ENCODE data around the gene SRRT. TPM values are rescaled to one million over a fixed set of nuclear protein-coding genes. Genes with fewer than 3 reads are reported as not detected.
A peak's percentile ranks its signal among the peaks of the same experiment; 100 is the strongest.
"Not testable (repeated sequence)": the region's sequence is repeated elsewhere in the genome, so short reads cannot be mapped to it uniquely, and the experiment has no call there.

The SRRT gene
- total and polyA plus RNA-seq, 2 donors (not counting 1 experiment from before 2014, with no cell fraction given) = 32.0 to 33.7 TPM

DNA sequence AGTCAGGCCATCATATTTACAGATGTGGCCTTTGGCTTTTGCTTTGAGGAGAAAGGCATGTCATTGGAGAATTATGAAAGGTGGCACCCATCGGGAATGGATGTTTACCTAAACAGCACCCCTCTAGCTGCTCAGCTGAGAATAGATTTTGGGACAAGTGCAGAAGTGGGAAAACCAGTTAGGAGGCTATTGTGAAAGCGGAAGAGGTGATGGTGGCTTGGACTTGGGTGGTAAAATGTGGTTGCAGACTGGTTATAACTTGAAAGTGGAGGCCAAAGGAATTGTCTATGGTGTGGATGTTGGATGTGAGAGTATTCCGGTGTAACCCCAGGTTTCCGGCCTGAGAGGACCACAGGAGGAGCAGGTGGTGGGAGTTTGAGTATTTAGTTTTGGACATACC, 27.5 kb upstream of the SRRT start:
- H3K4me2 ChIP-seq (ENCODE audit: extremely low read depth, insufficient read depth, low read length) = no peak overlapping the region
- H3K79me2 ChIP-seq (ENCODE audit: control insufficient read depth, insufficient read depth, low read length) = no peaks in the 10 kb centered on the region
- no peak overlapping the region for H3K27ac ChIP-seq (ENCODE audit: insufficient read depth, low read length)
- no peaks in the 10 kb centered on the region for H3K36me3 ChIP-seq (ENCODE audit: control insufficient read depth, insufficient read depth, low read length)
- no peak overlapping the region for H2AFZ ChIP-seq (ENCODE audit: low read length)
- peaks cover 4% of the 10 kb centered on the region for H3K4me1 ChIP-seq (ENCODE audit: control insufficient read depth, extremely low read depth, insufficient read depth, low read length)
- DNase-seq (ENCODE audit: low read depth in 2 of 2) = no peak
- H4K20me1 ChIP-seq (ENCODE audit: control insufficient read depth, extremely low read depth, insufficient read depth, low read length) = no peaks in the 10 kb centered on the region
- no peak overlapping the region for H3K9ac ChIP-seq (ENCODE audit: insufficient read depth, low read length)
- no peaks in the 10 kb centered on the region for H3K27me3 ChIP-seq (ENCODE audit: control insufficient read depth, insufficient read depth, low read length)
- no peak overlapping the region for H3K4me3 ChIP-seq (replicated peaks in 1 of 4; ENCODE audit: control extremely low read depth in 1 of 4, insufficient read depth in 1 of 4, low read depth in 3 of 4, low read length in 4 of 4)
- TF ChIP-seq EZH2 (IDR thresholded peaks at IDR 0.05; ENCODE audit: low read length, missing control alignments) = no peak
- TF ChIP-seq, protein P1, sequence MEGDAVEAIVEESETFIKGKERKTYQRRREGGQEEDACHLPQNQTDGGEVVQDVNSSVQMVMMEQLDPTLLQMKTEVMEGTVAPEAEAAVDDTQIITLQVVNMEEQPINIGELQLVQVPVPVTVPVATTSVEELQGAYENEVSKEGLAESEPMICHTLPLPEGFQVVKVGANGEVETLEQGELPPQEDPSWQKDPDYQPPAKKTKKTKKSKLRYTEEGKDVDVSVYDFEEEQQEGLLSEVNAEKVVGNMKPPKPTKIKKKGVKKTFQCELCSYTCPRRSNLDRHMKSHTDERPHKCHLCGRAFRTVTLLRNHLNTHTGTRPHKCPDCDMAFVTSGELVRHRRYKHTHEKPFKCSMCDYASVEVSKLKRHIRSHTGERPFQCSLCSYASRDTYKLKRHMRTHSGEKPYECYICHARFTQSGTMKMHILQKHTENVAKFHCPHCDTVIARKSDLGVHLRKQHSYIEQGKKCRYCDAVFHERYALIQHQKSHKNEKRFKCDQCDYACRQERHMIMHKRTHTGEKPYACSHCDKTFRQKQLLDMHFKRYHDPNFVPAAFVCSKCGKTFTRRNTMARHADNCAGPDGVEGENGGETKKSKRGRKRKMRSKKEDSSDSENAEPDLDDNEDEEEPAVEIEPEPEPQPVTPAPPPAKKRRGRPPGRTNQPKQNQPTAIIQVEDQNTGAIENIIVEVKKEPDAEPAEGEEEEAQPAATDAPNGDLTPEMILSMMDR (conservative IDR thresholded peaks at IDR 0.05 in 1 of 2, IDR thresholded peaks at IDR 0.05 in 1 of 2; ENCODE audit: low read depth in 1 of 2, low read length in 2 of 2) = no peak
- no peaks in the 10 kb centered on the region for H3K9me3 ChIP-seq (ENCODE audit: control insufficient read depth, insufficient read depth, low read depth, low read length)

DNA sequence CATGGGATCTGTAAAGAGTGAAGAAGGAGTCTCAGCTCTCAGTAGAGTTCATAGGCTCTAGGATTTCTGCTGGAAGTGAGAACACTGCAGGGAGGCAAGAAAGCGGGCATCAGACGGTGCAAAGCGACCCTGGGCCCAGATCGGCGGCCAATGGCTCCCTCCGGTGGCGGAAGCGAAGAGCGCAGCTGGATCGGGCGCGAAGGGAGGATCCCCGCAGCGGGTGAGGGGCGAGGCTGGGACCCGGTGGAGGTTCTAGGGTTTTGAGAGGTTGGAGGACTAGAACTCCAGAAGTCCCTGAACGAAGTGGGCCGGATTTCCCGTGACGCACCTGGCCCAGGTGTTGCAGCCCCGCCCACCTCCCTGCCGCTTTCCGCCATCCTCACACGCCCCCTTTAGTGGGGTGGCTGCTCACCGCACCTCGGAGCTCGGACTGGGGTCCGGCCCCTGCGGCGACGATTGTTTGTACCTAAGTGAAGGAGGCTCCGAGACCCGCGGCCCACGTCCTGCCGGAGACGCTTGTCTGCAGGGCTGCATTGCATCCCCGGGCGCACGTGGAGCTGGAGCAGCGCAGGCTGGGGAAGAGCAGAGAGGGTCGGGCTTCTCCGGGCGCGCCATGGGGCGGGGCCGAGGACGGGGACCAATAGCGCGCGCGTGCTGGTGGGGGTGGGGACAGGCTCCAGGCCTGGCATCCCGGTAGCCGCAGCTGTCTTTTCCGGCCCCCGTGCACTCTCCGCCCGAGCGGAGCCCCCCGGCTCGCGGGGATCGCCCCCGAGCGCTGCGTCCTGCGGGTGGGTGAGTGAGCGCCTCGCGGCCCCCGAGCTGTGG, 22.6 kb upstream of the SRRT start, which contains the start of gene SLC12A9:
SLC12A9 (plus strand) TSS at position 666 of the 825 bp plus-strand sequence. CDS start 1,485 bp downstream, outside the sequence.
- no peak for TF ChIP-seq EZH2 (IDR thresholded peaks at IDR 0.05; ENCODE audit: low read length, missing control alignments)
- TF ChIP-seq, protein P1 (conservative IDR thresholded peaks at IDR 0.05 in 1 of 2, IDR thresholded peaks at IDR 0.05 in 1 of 2; ENCODE audit: low read depth in 1 of 2, low read length in 2 of 2) = peak; percentile 83 to 91
- Histone ChIP-seq H3K79me2 (ENCODE audit: control insufficient read depth, insufficient read depth, low read length) (peaks cover 2% of the 10 kb centered on the region), H3K27me3 (ENCODE audit: control insufficient read depth, insufficient read depth, low read length) (no peaks in the 10 kb centered on the region), H3K9ac (ENCODE audit: insufficient read depth, low read length) (peak within 1 kb of the TSS; percentile 46), H2AFZ (ENCODE audit: low read length) (peak within 1 kb of the TSS; percentile 78), H3K4me2 (ENCODE audit: extremely low read depth, insufficient read depth, low read length) (peak within 1 kb of the TSS; percentile 92), H4K20me1 (ENCODE audit: control insufficient read depth, extremely low read depth, insufficient read depth, low read length) (no peaks in the 10 kb centered on the region), H3K4me3 (replicated peaks in 1 of 4; ENCODE audit: control extremely low read depth in 1 of 4, insufficient read depth in 1 of 4, low read depth in 3 of 4, low read length in 4 of 4) (peak within 1 kb of the TSS; percentile 49 to 83 (median 54)), H3K4me1 (ENCODE audit: control insufficient read depth, extremely low read depth, insufficient read depth, low read length) (peaks cover 4% of the 10 kb centered on the region), H3K9me3 (ENCODE audit: control insufficient read depth, insufficient read depth, low read depth, low read length) (no peaks in the 10 kb centered on the region), H3K36me3 (ENCODE audit: control insufficient read depth, insufficient read depth, low read length) (peaks cover 5% of the 10 kb centered on the region), H3K27ac (ENCODE audit: insufficient read depth, low read length) (no peak within 1 kb of the TSS)
- peak; percentile 86 to 88 for DNase-seq (ENCODE audit: low read depth in 2 of 2)

DNA sequence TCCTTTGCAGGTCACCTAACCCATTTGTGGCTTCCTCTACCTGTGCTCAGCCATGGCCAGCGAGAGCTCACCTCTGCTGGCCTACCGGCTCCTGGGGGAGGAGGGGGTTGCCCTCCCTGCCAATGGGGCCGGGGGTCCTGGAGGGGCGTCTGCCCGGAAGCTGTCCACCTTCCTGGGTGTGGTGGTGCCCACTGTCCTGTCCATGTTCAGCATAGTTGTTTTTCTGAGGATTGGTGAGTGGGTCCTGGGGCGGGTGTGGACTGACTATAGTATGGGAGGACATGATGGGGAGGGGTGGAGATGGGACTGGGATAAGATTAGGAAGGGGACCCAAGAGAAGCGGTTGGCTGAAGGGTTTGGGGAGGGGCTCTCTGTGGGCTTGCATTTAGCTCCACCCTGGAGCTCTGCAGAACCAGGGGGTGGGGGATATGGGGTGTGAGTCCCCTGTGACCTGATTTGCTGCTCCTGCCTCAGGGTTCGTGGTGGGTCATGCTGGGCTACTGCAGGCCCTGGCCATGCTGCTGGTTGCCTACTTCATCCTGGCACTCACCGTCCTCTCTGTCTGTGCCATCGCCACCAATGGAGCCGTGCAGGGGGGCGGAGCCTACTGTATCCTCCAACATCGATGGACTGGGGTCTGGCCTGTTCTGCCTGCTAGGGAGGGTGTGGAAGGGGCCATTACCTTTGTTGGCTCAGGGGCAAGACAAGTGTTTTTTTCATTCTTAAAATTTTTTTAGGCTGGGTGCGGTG, 20.6 kb upstream of the SRRT start:
- Histone ChIP-seq H3K4me1 (ENCODE audit: control insufficient read depth, extremely low read depth, insufficient read depth, low read length) (peaks cover 4% of the 10 kb centered on the region), H4K20me1 (ENCODE audit: control insufficient read depth, extremely low read depth, insufficient read depth, low read length) (no peaks in the 10 kb centered on the region), H3K4me3 (replicated peaks in 1 of 4; ENCODE audit: control extremely low read depth in 1 of 4, insufficient read depth in 1 of 4, low read depth in 3 of 4, low read length in 4 of 4) (no peak overlapping the region), H3K36me3 (ENCODE audit: control insufficient read depth, insufficient read depth, low read length) (peaks cover 5% of the 10 kb centered on the region), H3K79me2 (ENCODE audit: control insufficient read depth, insufficient read depth, low read length) (peaks cover 2% of the 10 kb centered on the region), H3K9ac (ENCODE audit: insufficient read depth, low read length) (no peak overlapping the region), H3K9me3 (ENCODE audit: control insufficient read depth, insufficient read depth, low read depth, low read length) (no peaks in the 10 kb centered on the region), H3K27me3 (ENCODE audit: control insufficient read depth, insufficient read depth, low read length) (no peaks in the 10 kb centered on the region), H3K27ac (ENCODE audit: insufficient read depth, low read length) (no peak overlapping the region), H2AFZ (ENCODE audit: low read length) (no peak overlapping the region), H3K4me2 (ENCODE audit: extremely low read depth, insufficient read depth, low read length) (no peak overlapping the region)
- TF ChIP-seq EZH2 (IDR thresholded peaks at IDR 0.05; ENCODE audit: low read length, missing control alignments) = no peak
- TF ChIP-seq, protein P1 (conservative IDR thresholded peaks at IDR 0.05 in 1 of 2, IDR thresholded peaks at IDR 0.05 in 1 of 2; ENCODE audit: low read depth in 1 of 2, low read length in 2 of 2) = no peak
- DNase-seq (ENCODE audit: low read depth in 2 of 2) = no peak

DNA sequence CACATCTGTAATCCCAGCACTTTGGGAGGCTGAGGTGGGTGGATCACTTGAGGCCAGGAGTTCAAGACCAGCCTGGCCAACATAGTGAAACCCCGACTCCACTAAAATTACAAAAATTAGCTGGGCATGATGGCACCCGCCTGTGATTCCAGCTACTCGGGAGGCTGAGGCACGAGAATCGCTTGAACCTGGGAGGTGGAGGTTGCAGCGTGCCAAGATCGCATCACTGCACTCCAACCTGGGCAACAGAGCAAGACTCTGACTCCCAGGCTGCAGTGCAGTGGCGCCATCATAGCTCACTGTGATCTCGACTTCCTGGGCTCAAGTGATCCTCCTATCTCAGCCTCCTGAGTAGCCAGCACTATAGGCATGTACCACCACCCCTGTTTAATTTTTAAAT, 20.0 kb upstream of the SRRT start:
- DNase-seq (ENCODE audit: low read depth in 2 of 2); H3K9me3 ChIP-seq (ENCODE audit: control insufficient read depth, insufficient read depth, low read depth, low read length); H3K36me3 ChIP-seq (ENCODE audit: control insufficient read depth, insufficient read depth, low read length); H3K4me2 ChIP-seq (ENCODE audit: extremely low read depth, insufficient read depth, low read length); H3K27me3 ChIP-seq (ENCODE audit: control insufficient read depth, insufficient read depth, low read length); H3K4me1 ChIP-seq (ENCODE audit: control insufficient read depth, extremely low read depth, insufficient read depth, low read length); H3K4me3 ChIP-seq (replicated peaks in 1 of 4; ENCODE audit: control extremely low read depth in 1 of 4, insufficient read depth in 1 of 4, low read depth in 3 of 4, low read length in 4 of 4); H3K27ac ChIP-seq (ENCODE audit: insufficient read depth, low read length); H4K20me1 ChIP-seq (ENCODE audit: control insufficient read depth, extremely low read depth, insufficient read depth, low read length); H3K9ac ChIP-seq (ENCODE audit: insufficient read depth, low read length); H3K79me2 ChIP-seq (ENCODE audit: control insufficient read depth, insufficient read depth, low read length); H2AFZ ChIP-seq (ENCODE audit: low read length): not testable (repeated sequence)

Data from fibroblast of lung (primary cell).